COR-L47 (cell line): ENCODE measurements around the gene CST4.
"Not testable (repeated sequence)": the region's sequence is repeated elsewhere in the genome, so short reads cannot be mapped to it uniquely, and the experiment has no call there.

ENCODE experiments used
- DNase-seq: peaks from one replicate; lab custom pipeline; 2025; lab: John Stamatoyannopoulos, UW

Gene CST4

DNA sequence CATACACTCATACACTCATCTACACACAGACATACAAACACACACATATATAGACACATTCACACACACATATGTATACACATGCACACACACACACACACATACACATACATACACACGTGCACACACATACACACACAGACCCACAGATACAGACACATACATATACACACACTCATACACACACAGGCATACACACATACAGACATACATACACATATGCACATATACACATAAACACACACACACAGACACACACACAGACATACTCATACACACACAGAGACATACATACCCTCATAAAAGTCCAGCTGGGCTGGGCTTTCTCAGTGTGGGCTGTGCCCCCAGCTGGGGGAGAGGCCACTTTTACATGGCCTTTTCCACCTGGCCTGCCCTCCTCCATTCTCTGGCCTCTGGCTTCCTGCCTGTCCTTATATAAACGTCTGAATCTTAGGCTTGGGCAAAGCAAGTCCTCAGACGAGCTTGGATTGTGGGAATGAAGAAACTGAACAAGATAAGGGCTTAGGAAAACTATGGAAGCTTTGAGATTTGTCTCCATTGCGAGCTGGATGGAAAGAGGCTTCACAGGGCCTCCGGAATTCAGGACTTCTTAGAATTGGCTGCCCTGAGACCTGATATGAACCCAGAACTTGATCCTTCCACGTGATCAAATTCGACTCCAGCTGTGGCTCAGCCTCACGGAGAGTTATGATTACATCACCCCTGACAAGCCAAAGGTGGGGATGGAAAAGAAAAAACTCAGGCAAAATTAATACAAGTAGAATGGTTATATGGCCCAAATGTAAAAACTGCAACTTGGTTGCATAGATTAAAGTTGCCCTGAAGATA, 28.6 kb downstream of the CST4 start:
- no peak for DNase-seq

DNA sequence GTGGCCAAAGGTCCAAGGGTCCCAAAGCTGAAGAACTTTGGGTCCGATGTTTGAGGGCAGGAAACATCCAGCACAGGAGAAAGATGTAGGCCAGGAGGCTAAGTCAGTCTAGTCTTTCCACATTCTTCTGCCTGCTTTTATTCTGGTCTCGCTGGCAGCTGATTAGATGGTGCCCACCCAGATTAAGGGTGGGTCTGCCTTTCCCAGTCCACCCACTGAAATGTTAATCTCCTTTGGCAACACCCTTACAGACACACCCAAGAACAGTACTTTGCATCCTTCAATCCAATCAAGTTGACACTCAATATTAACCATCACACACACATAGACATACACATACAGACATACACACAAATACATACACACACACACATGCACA, 29.2 kb downstream of the CST4 start:
- not testable (repeated sequence) for DNase-seq

DNA sequence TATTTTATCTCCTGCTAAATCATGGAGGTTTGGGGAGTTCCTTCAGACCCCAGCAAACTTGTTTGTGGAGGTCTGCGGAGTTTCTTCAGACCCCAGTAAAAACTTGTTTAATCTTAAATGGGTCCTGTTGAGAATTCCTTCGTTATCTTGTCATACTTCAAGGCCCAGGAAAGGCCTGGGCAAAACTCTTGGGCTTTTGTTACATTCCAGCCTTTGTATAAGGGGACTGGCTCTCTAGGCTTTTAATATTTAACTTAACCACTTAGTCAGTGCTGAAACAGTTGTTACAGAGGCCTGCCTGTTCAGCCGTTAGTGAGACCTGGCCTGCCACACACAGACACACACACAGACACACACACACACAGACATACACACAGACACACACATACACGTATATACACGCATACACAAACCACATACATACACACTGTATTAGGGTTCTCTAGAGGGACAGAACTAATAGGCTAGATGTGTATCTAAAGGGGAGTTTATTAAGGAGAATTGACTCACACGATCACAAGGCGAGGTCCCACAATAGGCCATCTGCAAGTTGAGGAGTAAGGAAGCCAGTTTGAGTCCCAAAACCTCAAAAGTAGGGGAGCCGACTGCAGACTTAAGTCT, 29.7 kb downstream of the CST4 start:
- no peak for DNase-seq

DNA sequence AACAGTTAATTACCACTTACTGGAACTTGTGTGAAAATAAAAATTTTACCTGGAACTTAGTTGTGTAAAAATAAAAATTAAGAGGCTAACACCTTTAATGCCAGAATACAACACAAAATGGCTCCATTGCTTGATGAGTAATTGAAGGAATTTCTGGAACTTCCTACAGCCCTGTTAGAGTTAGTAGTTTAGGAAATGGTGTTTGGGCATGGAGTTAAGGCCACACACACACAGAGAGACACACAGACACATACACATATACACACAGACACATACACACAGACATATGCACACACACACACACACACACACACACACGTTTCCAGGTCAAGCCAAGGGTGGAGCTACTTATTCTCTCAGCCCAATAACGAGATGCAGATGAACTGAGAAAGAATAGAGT, 30.5 kb downstream of the CST4 start:
- no peak for DNase-seq

DNA sequence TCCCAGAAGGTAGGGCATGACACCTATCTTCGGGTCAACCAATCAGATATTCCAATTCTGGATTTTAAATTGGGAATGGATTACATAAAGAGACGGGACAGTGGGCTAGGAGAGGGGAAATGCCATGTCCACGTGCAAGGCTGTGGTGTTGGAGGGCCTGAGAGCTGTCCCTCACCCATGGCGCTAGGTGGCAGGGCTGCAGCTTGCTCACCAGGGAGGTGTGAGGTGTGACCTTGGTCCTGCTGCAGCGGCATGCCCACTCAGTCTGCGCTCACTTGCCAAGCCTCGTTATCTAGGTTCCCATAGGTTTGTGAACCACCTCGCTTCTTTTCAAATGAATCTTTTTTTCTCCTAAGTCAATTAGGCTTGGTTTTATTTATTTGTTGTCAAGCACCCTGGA, 31.6 kb downstream of the CST4 start:
- DNase-seq, result no peak

DNA sequence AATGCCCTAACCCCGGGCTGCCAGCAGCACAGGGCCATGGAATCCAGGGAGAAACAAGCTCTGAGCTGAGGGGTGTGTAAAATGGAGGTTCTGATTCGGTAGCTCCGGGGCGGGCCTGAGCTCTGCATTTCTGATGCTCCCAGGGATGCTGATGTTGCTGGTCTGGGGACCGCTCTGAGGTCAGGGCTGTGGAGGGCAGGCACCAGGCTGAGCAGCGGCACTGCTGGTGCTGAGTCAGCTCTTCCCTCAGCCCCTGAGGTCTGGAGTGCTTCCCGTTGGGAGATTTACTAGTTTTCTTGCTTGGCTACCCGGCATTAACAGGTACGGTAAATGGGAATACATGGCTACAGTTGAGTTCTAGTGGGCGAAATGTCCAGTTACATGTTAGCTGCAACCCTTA, 32.5 kb downstream of the CST4 start:
- DNase-seq, result no peak

DNA sequence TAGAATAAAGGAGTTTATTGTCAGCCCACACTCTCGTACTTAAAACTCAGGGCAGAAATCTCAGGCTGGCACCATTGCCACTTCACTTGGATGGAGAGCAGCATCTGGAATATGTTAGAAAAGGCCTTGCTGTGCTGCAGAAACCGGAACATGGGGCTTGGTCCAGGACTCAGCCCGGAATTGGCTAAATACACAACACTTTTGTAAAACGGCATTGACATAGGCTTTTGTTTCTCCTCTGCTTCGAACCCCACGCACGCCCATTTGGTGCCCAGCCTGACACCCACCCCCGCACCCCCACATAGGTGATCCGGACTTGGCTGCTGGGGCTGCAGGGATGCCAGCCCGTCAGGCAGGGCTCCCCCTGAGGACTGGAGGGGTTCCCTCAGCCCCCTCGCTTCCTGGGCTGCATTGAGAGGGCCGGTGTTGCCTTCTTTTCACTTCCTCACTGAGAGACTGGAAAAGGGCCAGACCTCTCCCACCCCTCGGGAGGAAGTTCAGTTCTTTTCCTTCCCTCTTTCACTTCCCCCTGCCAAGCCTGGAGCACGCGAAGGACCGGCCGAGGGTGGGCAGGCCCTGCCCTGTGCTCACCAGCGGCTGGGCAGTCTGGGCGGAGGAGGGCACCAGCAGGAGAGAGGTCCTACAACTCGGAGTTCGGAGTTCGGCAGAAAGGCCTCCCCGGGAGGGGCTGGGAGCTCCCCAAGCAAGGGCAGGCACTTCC, 33.2 kb downstream of the CST4 start:
- DNase-seq, result no peak

DNA sequence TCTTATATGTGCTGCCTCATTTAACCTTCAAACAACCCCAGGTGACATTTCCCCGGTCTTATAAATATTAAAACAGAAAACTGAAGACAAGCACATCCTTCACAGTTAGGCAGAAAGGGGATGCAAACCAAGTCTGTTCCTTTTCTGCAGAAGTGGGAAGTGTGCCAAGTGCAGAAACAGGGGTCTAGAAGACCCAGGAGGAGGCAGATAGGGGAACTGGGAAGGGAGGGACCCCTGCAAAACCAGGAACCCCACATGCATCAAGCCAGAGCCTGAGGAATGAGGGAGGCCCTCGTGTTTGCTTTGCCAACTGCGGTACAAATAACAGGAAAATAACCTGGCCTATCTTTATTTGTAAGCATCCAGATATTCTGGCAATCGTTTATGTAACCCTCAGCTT, 34.1 kb downstream of the CST4 start:
- DNase-seq, result no peak

DNA sequence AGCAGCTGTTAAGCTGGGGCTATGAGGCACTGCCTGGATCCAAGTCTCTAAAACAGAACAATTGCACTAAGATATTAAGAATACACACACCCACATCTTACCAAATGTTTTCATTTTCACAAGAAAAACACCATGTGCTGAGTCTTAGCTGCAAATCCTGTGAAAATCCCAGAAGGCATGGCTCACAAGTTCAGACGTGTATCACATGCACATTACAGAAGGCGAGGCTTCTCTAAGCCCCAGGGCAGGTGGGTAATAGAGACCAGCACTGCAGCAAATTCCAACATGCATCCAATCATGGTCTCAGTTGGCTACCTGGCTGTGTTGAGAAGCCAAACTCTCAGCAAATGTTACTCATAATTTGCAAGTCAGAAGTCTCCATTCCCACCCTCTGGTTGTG, 34.8 kb downstream of the CST4 start:
- no peak for DNase-seq

DNA sequence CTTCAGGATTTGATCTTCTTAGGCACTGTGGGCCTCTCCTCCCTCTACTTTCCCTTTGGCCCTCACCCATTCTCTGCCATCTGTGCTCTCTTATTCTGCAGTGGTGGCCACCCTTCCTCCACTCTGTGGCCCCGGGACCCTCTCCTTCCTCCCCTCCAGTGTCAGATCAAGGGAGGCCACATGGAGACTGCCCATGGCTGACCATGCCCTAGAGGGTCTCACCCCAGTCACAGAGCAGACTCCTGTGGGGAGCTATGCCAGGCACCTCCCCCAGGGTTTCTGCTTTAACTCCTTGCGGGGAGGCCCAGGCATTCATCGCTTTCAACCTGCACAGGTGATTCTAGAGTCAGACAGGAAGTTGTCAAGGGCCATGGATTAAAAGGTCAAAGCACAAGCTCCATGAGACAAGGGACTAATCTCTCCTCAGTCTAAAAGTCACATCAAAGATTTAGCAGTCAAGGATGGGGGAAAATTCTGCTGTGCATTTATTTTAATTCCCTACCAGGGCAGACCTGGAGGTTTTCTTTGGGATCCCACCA, 35.4 kb downstream of the CST4 start:
- DNase-seq, result no peak

DNA sequence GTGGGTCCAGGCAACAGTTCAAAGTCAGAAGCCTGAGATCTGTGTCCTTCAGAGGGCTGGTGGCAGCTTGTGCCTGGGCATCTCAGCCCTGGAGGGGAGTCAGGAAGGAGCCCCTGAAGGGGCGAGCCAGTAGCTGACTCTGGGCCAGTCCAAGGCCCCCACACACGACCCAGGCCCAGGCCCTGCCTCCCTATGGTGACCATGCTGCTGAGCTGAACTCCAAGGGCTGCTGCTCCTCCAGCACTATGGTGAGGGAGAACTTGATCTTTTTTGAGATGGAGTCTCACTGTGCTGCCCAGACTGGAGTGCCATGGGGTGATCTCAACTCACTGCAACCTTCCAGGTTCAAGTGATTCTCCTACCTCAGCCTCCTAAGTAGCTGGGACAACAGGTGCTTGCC, 35.9 kb downstream of the CST4 start:
- no peak for DNase-seq

DNA sequence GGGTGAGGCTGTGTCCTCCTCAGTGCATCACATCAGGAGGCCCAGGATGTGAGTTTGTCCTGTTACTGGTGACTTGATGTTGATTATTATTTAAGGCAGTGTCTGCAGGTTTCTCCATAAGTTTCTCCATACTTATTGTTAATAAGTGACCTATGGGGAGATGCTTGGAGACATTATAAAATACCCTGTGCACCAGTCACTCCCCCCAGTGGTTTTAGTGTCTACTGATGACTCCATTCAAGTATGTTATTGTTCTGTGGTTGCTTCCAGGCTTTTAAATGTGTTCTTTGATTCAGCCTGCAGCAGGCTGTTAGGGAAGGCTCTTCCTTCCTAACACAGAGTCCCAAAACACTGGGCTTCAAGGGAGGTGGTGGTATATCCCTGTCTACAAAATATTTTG, 36.5 kb downstream of the CST4 start:
- no peak for DNase-seq

DNA sequence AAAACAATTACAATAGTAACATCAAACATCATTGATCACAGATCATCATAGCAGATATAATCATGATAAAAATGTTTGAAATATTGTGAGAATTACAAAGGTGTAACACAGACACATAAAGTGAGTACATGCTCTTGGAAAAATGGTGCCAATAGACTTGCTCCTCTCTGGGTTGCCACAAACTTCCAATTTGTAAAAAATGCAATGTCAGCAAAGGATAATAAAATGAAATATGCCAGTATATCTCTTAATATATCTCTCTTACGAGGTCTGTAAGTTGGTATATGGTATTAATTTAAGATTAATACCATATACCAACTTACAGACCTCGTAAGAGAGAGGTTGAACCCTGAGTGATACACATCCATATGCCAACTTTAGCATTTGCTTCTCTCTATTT, 37.7 kb downstream of the CST4 start:
- DNase-seq, result no peak

DNA sequence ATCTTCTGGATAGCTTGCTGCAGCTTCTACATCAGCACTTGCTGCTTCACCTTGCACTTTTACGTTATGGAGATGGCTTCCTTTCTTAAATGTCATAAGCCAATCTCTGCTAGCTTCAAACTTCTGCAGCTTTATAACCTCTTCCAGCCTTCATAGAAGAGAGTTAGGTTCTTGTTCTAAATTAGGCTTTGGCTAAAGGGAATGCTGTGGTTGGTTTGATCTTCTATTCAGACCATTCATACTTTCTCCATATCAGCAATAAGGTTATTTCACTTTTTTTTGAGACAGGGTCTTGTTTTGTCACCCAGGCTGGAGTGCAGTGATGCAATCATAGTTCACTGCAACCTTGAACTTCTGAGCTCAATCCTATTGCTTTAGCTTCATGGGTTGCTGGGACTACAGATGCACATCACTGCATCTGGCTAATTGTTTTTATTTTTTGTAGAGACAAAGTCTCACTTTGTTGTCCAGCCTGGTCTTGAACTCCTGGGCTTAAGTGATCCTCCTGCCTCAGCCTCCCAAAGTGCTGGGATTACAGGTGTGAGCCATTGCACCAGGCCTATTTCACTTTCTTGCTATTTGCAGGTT, 38.9 kb downstream of the CST4 start:
- DNase-seq, result no peak

DNA sequence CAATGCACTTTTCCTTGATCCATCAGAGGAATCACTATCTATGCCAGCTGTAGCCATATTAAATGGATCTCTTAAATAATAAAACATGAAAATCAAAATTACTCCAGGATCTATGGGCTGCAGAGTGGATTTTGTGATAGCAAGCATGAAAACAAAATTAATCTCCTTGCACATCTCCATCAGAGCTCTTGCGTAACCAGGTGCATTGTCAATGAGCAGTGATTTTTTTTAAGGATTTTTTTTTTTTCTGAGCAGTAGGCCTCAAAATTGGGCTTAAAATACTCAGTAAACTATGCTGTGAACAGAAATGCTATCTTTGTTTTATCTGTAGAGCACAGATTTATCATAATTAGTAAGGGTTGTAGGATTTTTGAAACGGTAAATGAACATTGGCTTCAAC, 39.6 kb downstream of the CST4 start:
- DNase-seq, result no peak

DNA sequence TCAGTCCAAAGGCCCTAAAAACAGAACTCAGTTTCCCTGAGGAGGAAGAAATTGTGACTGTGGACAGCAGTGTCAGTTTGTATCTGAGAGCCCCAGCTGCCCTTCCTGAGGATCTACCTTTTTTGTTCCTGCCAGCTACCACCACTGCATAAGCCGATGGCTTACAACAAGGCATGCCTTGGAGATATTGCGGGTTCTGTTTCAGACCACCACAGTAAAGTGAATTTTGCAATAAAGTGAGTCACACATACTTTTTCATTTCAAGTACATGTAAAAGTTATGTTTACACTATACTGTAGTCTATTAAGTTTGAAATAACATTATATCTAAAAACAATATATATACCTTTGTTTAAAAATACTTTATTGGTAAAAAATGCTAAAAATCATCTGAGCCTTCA, 41.5 kb downstream of the CST4 start:
- DNase-seq, result no peak

DNA sequence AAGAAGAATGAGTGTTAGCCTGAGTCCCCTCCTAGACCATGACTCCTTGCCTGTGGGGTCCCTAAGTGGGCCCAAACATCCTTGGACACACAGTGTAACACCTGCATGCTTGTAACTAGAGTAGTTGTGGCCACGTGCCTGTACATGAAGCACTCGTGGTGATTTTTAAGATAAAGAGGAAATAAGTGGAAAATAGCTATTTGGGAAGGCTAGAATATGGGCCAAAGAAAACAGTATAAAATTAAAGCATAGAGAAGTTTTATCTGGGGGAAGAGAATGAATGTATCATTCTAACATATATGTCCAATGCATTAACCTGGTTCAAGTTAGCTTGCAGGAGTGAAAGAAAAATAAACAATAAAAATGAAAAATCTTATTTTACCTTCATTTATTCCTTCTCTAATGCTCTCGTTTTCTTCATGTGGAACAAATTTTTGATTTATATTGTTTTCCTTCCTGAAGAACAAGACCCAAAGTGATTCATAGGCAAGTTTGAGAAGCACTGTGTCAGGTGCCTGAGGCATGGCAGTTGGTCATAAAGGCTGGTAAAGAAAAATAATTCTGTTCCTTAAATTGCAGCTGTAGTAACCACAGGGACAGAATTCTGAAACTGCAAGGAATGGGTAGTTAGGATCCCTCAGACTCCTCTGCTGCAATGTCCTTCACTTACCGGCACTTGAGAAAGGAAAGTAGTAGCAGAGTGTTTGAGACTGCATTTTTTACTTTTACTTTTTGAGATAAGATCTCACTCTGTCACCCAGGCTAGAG, 42.5 kb downstream of the CST4 start:
- DNase-seq, result no peak

DNA sequence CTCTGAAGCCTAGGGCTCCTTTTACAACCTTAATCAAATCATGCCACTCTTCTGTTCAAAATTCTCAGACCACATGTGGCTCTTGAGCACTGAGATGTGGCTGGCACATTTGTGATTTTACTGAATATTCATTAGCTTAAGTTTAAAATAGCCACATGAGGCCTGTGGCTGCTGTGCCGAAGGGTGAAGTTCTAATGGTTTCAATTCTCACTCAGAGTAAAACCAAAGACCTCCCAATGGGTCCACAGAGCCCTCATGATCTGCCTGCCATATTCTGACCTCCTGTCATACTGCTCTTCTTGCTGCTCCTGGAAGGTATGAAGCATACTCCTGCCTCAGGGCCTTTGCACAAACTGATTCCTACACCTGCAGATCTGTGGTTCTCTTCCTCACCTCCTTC, 43.3 kb downstream of the CST4 start:
- DNase-seq, result no peak

DNA sequence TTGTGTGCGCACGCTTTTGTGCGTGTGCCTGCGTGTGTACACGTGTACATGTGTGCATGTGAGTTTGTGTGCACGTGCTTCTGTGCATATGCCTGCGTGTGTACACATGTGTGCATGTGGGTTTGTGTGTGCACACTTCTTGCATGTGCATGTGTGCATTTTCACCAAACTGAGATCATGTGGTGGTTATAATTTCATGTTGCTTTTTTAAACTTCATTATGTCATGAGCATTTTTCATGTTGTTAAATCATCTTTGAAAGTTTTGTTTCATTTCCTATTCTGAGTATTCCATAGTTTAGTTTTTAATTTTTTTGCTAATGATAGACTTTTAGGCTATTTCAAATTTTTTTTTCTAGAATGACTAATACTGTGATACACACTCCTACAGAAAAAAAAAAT, 44.7 kb downstream of the CST4 start:
- DNase-seq, result no peak

DNA sequence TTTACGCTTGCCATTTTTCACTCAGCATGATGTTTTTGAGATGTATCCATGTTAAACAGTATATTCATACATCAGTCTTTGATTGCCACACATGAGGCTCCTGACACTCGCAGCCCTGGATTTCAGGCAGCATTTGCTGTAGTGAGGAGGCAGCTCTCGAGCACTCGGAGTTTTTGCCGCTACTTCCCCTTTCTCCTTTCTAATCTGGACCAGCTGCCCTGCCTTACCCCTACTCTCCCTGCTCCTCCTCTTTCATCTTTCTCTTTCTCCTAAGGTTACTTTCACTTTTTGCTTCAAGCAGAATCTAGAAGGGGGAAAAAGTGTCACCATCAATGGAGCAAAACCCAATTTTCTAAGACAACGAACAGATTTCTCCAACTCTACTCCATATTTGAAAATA, 45.2 kb downstream of the CST4 start:
- DNase-seq, result no peak

DNA sequence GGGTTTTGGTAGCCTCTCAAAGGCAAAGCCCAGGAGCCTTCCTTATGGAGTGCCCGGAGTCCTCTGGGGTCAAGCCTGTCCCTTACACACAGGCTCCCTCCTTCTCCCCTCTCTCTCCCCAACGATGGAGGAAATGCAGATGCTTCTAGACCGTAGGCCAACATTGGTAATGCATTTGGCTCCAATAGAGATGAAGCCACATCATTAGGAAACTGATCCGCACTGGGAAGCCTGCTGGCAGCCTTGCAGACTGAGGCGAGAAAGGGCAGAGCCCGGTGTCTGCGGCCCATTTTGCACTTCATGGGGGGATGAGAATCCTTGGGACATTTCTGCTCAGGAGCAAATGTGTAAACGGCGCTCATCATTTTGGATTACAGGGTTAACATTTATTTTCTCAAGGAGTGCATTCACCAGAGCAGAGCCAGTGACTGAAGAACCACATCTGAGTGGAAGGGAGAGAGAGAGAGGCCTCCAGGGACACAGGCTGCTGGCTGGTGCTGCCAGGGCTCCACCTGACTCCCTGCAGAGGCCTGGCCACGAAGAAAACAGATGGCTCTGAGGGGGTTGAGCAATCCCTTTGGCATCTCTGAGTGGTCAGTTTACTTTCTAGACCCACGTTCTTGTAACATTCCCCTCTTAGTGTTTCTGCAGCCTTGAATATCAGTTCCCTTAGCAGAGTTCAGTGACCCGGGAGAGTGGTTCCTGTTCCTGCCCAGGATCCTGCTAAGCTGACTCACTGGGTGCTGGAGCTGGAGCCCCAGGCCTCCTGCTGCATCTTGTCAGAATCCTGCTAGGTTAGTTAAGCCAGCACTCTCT, 46.7 kb downstream of the CST4 start:
- no peak for DNase-seq
